Lower lobe of right lung (tissue), 2 donors: ENCODE results near the gene DHX35. TPM values are rescaled to one million over a fixed set of nuclear protein-coding genes. Genes with fewer than 3 reads are reported as not detected.

Source experiments
- ATAC-seq, 2 donors: fragments of 200-7000 bp; cut with Tn5 transposase; one replicate each; pipeline ENCODE4 v1.9.1; 2020 to 2022; ENCODE audit warnings: mild to moderate bottlenecking in 2 of 2, moderate library complexity in 2 of 2
- DNase-seq: peaks from one replicate; pipeline ENCODE4 v3.0.0-alpha.2; 2020
- H3K27ac ChIP-seq: fragments of 200-600 bp; one replicate; pipeline ENCODE4 v1.8.0; 2022
- H3K27me3 ChIP-seq: fragments of 200-600 bp; one replicate; pipeline ENCODE4 v1.8.0; 2022; ENCODE audit warnings: low read depth
- H3K36me3 ChIP-seq: fragments of 200-600 bp; one replicate; pipeline ENCODE4 v1.8.0; 2022; ENCODE audit warnings: mild to moderate bottlenecking
- H3K4me1 ChIP-seq: fragments of 200-600 bp; one replicate; pipeline ENCODE4 v1.8.0; 2022
- H3K4me3 ChIP-seq: fragments of 200-600 bp; one replicate; pipeline ENCODE4 v1.8.0; 2022; ENCODE audit warnings: mild to moderate bottlenecking
- H3K9me3 ChIP-seq: fragments of 200-600 bp; one replicate; pipeline ENCODE4 v1.8.0; 2022
- intact Hi-C: fragments of 100-400 bp; cut with DNase I; formaldehyde crosslinking; loops from one replicate; pipeline ENCODE4 v1.11.0; 2022
- total RNA-seq: library from RNA; stranded (reverse); fragmentation: NEBNext Ultra II Directional; extraction: Animal tissue kit (Norgen Biotek cat#: 25700); gene quantifications from one replicate; pipeline ENCODE4 v1.2.1, GENCODE V29; 2021
- TF ChIP-seq, protein P1 (sequence below): fragments of 200-600 bp; IDR thresholded peaks from one replicate; pipeline ENCODE4 v1.8.0; 2022; ENCODE audit warnings: antibody characterized with exemption, mild to moderate bottlenecking
- donor health status: DM: no; HTN: yes; CAD: no; lungs with severe emphysema.

The DHX35 gene
- total RNA-seq, 1 donor from 2014 or later = 10.5 TPM

DNA sequence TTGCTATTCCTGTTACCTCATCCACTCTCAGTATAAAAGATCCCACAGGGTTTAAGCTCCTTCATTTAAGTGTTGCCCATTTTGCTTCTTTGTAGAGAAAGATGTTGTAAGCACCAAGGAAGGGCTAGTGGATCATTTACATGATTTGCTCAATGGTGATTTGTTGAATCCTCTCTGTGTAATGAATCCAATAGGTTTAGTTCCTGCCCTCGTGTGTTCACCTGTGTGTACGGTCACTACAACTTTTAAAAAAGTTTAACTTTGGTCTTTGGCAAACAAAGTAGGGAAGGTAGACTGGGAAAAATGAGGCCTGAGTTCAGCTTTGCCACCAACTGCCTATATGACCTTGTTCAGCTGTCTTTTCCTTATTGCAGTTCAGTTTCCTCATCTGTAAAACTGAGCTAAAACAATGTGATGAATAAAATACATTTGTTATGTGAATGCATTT is 51.5 kb downstream of the DHX35 start:
- Histone ChIP-seq H3K4me3 (no peak overlapping the region), H3K9me3 (no peaks in the 10 kb centered on the region), H3K36me3 (peaks cover 83% of the 10 kb centered on the region), H3K4me1 (no peaks in the 10 kb centered on the region), H3K27ac (no peak overlapping the region), H3K27me3 (no peaks in the 10 kb centered on the region)
- TF ChIP-seq, protein P1, sequence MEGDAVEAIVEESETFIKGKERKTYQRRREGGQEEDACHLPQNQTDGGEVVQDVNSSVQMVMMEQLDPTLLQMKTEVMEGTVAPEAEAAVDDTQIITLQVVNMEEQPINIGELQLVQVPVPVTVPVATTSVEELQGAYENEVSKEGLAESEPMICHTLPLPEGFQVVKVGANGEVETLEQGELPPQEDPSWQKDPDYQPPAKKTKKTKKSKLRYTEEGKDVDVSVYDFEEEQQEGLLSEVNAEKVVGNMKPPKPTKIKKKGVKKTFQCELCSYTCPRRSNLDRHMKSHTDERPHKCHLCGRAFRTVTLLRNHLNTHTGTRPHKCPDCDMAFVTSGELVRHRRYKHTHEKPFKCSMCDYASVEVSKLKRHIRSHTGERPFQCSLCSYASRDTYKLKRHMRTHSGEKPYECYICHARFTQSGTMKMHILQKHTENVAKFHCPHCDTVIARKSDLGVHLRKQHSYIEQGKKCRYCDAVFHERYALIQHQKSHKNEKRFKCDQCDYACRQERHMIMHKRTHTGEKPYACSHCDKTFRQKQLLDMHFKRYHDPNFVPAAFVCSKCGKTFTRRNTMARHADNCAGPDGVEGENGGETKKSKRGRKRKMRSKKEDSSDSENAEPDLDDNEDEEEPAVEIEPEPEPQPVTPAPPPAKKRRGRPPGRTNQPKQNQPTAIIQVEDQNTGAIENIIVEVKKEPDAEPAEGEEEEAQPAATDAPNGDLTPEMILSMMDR = no peak
- ATAC-seq = no peak
- intact Hi-C loops = no loop called here
- no peak for DNase-seq

DNA sequence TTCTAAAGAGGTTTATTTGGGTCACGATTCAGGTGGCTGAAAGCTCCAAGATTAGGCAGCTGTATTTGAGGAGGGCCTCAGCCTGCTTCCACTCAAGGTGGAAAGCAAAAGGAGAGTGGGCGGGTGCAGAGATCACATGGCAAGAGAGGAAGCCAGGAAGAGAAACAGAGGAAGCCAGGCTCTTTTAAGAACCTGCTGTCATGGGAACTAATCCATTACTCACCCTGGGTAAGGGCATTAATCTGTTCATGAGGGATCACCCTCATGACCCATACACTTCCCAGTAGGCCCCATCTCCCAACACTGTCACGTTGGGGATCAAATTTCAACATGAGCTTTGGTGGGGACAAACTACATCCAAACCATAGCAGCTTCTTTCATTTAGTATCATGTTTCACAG is 53.9 kb downstream of the DHX35 start:
- DNase-seq (no peak), ATAC-seq (no peak)
- Histone ChIP-seq H3K4me1 (no peaks in the 10 kb centered on the region), H3K4me3 (no peak overlapping the region), H3K27me3 (no peaks in the 10 kb centered on the region), H3K9me3 (no peaks in the 10 kb centered on the region), H3K36me3 (peaks cover 80% of the 10 kb centered on the region), H3K27ac (no peak overlapping the region)
- intact Hi-C loops = no loop called here
- TF ChIP-seq, protein P1 = no peak

DNA sequence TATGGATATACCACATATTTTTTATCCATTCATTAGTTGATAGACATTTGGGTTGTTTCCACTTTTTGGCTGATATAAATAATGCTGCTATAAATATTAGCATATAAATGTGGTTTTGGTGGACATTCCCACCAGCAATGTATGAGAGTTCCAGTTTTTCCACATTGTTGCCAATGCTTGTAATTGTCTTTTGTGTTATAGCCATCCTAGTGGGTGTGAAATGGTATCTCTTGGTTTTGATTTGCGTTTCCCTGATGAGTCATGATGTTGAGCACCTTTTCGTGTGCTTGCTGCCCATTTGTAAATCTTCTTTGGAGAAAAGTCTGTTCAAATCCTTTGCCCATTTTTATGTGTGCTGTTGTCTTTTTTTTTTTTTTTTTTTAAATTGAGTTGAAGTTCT is 54.4 kb downstream of the DHX35 start:
- TF ChIP-seq, protein P1 = no peak
- H3K9me3 ChIP-seq = no peaks in the 10 kb centered on the region
- H3K27ac ChIP-seq = no peak overlapping the region
- ATAC-seq (no peak), DNase-seq (no peak)
- H3K4me3 ChIP-seq = no peak overlapping the region
- no peaks in the 10 kb centered on the region for H3K27me3 ChIP-seq
- intact Hi-C loops = no loop called here
- no peaks in the 10 kb centered on the region for H3K4me1 ChIP-seq
- peaks cover 80% of the 10 kb centered on the region for H3K36me3 ChIP-seq

DNA sequence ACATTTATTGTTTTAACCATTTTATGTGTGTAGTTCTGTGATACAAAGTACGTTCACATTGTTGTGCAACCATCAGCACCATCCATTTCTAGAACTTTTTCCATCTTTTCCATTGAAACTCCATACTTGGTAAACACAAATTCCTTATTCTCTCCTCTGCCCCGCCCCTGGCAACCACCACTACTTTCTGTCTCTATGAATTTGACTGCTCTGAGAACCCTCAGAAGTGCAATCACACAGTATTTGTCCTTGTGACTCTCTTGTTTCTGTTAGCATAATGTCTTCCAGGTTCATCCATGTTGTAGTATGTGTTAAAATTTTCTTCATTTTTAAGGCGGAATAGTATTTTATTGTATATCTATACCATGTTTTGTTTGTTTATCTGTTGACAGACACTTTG is 56.9 kb downstream of the DHX35 start:
- no peaks in the 10 kb centered on the region for H3K9me3 ChIP-seq
- DNase-seq (no peak), ATAC-seq (no peak)
- H3K27ac ChIP-seq = no peak overlapping the region
- H3K4me1 ChIP-seq = no peaks in the 10 kb centered on the region
- no peaks in the 10 kb centered on the region for H3K27me3 ChIP-seq
- intact Hi-C loops = no loop called here
- TF ChIP-seq, protein P1 = no peak
- H3K4me3 ChIP-seq = no peak overlapping the region
- peaks cover 81% of the 10 kb centered on the region for H3K36me3 ChIP-seq

DNA sequence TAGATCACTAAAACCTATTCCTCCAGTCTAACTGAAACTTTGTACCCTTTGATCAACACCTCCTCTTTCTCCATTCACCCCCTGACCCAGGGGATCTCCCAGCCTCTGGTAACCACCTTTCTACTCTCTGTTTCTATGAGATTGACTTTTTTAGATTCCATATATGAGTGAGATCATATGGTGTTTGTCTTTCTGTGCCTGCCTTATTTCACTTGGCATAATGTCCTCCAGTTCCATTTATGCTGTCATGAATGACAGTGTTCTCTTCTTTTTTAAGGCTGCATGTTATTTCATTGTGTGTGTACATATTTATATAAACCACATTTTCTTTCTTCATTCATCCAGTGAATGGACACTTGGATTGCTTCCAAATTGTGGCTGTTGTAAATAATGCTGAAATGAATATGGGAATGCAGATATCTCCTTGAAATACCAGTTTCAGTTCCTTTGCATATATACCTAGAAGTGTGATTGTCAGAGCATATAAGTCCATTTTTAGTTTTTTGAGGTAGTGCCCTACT is 57.7 kb downstream of the DHX35 start:
- Histone ChIP-seq H3K4me3 (no peak overlapping the region), H3K27ac (no peak overlapping the region), H3K9me3 (no peaks in the 10 kb centered on the region), H3K4me1 (no peaks in the 10 kb centered on the region), H3K27me3 (no peaks in the 10 kb centered on the region), H3K36me3 (peaks cover 85% of the 10 kb centered on the region)
- no peak for DNase-seq
- intact Hi-C loops = no loop called here
- TF ChIP-seq, protein P1 = no peak
- ATAC-seq = no peak

DNA sequence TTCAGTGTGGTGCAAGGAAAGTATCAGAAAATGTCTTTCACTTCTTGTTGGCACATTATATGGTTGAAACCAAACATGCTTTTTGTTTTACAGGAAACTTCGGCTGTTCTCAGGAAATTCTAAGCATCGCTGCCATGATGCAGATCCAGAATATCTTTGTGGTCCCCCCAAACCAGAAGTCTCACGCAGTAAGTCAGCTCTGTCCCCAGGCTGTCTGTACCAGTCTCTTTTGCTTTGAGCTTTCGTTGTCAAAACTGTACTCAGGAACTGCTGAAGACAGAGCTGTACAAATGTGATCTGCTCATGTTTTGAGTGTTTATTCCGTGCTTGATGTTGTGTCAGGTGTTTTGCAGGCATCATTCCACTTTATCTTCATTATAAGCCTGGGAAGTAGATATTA is 59.6 kb downstream of the DHX35 start:
- no peaks in the 10 kb centered on the region for H3K27me3 ChIP-seq
- H3K27ac ChIP-seq = no peak overlapping the region
- H3K9me3 ChIP-seq = no peaks in the 10 kb centered on the region
- intact Hi-C loops = no loop called here
- TF ChIP-seq, protein P1 = no peak
- no peaks in the 10 kb centered on the region for H3K4me1 ChIP-seq
- no peak overlapping the region for H3K4me3 ChIP-seq
- peaks cover 94% of the 10 kb centered on the region for H3K36me3 ChIP-seq
- no peak for ATAC-seq
- no peak for DNase-seq
